Bone marrow (tissue), 2 donors: ENCODE results near the gene ERLEC1.
"Not testable (repeated sequence)": the region's sequence is repeated elsewhere in the genome, so short reads cannot be mapped to it uniquely, and the experiment has no call there.

Experiments used
- DNase-seq, 2 donors: peaks; one replicate each; lab custom pipeline; 2025; lab: John Stamatoyannopoulos, UW

Gene ERLEC1

DNA sequence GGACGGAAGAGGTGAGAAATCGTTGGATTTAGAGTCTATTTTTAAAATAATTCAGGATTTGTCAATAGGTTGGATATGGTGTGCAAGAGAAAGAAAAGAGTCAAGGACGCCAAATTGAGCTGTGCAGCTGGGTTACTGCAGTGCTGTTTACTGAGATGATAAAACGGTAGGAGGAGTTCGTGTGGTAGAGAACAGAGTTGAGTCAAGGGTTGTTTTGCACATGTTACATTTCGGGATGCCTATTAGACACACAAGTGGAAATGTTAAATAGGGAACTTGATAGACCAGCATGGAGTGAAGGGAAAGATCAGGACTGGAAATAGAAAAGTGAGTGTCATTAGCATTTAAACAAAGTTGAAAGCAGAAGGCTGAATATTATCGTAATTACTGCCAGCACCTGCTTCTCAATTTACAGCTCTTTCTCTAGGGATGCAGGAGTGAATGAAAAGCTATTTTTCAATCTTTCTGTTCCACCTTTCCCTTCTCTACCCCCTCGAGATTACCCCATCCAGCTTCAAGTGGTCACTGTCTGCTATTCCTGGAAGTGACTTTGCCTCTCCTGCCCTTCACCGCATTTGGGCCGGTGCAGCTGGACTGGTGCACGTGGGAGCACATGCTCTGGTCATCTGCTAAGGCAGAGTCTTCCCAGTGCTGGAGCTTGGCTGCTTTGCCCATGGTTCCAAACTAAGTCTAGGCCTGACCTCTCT lies 42.6 kb downstream of the ERLEC1 start:
- no peak for DNase-seq

DNA sequence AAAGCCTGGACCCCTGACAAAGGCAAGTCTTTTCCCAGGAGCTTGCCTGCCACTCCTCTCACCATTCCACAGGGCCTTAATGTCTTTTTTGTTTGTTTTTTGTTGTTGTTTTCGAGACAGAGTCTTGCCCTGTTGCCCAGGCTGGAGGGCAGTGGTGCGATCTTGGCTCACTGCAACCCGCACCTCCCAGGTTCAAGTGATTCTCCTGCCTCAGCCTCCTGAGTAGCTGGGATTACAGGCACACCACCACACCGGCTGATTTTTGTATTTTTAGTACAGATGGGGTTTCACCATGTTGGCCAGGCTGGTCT lies 43.1 kb downstream of the ERLEC1 start:
- DNase-seq = not testable (repeated sequence)

DNA sequence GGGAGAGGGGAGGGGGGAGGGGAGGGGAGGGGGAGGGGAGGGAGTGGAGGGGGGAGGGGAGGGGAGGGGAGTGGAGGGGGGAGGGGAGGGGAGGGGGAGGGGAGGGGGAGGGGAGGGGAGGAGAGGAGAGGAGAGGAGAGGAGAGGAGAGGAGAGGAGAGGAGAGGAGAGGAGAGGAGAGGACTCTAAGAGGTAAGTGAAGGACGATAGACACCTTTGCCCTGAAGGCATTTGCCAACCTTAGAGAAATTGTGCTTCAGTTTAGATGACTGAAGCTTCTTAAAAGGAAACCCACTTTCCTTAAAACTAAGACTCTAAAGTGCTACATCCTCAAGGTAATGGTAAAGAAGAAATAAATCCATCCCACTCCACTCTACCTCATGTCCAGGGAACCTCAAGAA lies 53.7 kb downstream of the ERLEC1 start:
- DNase-seq = no peak

GRCh38 chr2:53841651-53842050 lies 54.8 kb downstream of the ERLEC1 start:
- DNase-seq = not testable (repeated sequence)

GRCh38 chr2:53842891-53843290 lies 56.0 kb downstream of the ERLEC1 start:
- DNase-seq = no peak

- no peak for DNase-seq
Observed at GRCh38 chr2:53843595-53843994, 56.8 kb downstream of the ERLEC1 start.

DNA sequence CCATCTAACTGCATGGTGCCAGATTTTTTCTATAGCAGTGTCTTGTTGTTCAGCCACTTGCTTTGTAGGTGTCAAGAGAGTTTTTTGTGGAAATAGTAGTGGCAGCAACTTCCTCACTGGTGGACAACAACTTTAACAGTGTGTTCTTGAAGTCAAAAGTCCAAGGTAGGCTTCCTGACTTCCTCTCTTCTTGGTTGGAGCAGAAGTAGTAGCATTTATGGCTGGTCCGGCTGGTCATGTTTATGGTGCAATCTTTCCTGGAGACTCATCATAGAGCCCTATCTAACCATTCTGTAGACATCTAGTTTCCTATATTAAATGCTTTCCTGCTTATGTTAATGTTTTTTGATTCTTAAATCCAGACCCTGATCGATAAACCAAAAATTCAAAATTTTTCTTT lies 61.2 kb downstream of the ERLEC1 start:
- DNase-seq = no peak

GRCh38 chr2:53851052-53851757 lies 64.4 kb downstream of the ERLEC1 start:
- not testable (repeated sequence) for DNase-seq

- DNase-seq = no peak
Observed at GRCh38 chr2:53852532-53852931, 65.7 kb downstream of the ERLEC1 start.

- no peak for DNase-seq
Observed at GRCh38 chr2:53854678-53855077, 67.8 kb downstream of the ERLEC1 start.

GRCh38 chr2:53856272-53856671 lies 69.4 kb downstream of the ERLEC1 start:
- no peak for DNase-seq

DNA sequence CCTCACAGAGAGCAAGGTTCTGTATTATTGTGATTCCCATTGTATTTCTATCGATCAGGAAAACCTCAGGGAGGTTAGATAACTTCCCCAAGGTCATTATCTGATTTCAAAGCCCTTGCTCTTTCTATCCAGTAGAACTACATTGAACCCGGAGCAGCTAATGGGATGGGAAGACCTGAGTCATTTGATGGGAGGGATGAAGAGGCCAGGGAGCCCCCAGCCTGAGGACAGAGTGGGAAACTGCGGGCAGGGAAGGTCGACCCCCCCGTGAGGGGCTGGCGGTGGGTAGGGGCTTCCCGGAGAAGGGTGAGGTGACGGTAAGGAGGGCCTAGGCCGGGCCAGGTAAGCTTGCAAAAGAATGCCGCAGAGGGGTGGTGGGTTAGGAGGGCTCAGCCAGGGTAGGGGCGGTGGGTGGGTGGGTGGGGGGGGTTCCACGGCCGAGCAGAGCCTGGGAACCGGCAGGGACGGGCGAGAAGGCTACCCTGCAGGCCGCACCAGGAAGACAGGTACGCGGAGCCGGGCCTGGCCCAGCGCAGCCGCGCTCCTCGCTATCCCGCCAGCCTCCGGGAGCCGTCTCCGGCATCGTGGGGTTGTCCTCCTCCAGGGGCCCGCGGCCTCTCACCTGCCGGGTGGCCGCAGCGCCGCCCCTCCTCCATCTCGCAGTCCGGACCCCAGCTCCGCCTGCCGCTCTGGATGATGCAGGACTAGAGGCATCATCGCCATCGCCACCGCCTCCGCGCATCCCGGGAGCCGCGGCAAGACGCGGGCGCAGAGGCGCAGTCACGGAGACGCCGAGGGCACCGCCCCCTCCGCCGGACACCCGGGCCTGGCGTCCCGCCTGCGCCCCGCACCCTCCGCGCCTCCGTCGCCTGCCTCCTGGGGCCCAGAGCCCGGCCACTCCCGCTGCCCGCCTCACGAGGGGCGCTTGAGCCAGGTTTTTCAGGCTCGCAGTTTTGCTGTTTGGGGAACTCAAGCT lies 72.7 kb downstream of the ERLEC1 start, which contains the start of gene GPR75:
GPR75 (minus strand) TSS at position 762 of the 976 bp plus-strand sequence. CDS start 5,211 bp downstream, outside the sequence.
- DNase-seq = no peak

GRCh38 chr2:53861824-53862223 lies 75.0 kb downstream of the ERLEC1 start:
- no peak for DNase-seq

DNA sequence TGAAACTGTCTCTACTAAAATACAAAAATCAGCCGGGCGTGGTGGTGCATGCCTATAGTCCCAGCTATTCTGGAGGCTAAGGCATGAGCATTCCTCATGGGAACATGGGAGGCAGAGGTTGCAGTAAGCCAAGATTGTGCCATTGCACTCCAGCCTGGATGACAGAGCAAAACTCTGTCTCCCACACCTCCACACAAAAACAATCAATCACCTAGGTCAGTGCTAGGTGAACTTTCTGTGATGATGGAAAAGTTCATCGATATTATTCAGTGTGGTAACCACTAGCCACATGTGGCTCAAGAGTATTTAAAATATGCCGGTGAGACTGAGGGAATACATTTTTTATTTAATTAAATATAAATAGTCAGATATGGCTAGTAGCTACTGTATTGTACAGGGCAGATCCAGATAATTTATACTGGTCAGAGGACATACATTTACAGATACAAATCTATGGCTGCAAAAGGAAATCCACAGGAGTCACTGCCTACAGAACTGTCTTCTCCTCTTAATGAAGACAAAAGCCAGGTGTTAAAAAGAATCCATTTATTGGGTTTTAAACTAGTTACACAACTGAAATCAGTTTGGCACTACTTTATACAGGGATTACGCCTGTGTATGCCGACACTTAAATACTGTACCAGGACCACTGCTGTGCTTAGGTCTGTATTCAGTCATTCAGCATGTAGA lies 76.8 kb downstream of the ERLEC1 start:
- DNase-seq = no peak

DNA sequence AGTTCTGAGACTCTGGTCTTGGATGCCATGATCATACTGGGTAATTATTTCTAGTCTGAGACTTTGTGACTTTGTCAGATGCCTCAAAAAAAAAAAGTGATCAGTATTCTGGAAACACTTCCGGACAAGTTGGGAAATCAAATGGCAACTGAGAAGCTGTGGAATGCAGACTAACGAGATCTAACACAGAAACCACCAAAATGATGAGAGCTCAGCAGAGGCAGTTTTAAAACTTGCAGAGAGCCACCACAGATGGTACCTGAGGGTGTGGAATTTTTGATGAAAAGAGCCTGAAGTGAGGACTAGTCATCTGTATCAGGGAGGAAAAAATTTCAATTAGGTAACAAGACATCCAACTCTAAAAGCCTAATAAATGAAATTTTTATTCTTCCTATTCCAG lies 78.4 kb downstream of the ERLEC1 start:
- no peak for DNase-seq

DNA sequence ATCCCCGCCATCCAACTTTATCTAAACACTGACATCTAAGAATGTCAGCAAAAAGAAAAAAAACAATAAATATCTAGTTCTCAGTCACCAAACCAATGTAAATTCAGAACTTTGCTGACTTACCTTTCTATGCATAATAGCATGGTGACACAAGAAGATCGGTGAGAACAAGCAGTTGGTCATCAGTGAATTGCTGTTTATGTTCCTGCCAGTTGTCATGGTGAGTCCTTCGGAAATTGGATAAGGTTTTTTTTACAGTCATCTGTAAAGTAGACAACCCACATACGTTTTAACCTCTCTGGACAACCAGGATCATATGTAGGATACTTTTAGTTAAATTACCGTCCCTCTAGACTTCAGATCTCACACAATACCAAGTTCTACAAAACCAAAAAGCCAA lies 79.1 kb downstream of the ERLEC1 start:
- no peak for DNase-seq

DNA sequence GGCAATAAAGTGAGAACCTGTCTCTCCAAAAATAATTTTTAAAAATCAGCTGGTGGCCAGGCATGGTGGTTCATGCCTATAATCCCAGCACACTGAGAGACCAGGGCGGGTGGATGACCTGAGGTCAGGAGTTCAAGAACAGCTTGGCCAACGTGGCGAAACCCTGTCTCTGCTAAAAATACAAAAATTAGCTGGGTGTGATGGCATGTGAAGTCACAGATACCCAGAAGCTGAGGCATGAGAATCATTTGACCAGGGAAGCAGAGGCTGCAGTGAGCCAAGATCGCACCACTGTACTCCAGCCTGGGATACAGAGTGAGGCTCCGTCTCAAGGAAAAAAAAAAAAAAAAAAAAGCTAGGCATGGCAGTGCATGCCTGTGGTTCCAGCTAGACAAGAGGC lies 80.3 kb downstream of the ERLEC1 start:
- DNase-seq = no peak

DNA sequence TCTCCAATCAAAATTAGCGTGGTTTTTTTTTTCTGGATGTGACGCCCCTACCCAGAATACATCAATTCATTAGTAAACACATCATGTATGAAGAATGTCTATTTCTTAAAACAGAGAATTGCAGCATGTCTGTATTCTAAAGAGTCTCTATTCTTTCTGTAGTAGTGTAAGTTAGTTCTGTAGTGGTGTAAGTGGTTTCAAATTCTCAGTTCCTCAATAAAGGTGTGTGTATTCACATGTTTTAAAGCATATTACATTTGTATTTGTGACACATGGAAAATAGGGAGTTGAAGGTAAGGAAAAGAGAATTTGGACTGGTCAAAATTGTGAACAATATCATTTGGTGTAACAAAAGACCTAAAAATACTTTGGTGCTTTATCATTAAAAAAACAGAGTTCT lies 80.9 kb downstream of the ERLEC1 start:
- DNase-seq = no peak
